ENCODE data around the gene LINC00237. TPM values are rescaled to one million over a fixed set of nuclear protein-coding genes. Genes with fewer than 3 reads are reported as not detected.

LINC00237 gene
- total and polyA plus RNA-seq, 12 donors, result 0.14 TPM; not detected in 11

DNA sequence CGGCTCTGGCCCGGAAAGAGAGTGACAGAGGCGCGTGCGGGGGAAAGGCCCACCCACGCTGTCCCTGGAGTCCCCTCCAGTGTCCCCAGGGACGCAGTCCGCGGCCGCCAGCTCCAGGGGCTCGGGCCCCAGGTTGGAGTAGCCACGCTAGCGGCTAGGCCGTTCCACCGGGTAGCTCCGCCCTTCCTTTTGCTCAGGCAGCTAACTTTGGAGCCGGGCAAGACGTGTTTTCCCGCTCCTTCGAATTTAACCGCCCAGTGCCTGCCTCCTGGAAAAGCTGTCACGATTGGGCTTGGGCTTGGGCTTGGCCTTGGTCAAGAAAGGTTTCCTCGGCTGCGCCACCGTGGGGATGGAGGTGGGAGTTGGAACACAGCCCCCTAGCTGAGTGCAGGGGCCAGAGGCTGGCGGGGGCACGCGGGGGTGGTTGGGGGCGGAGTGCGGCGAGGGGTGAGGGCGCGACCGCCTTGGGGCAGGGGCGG is 4.7 kb downstream of the LINC00237 start:
- Histone ChIP-seq H3K27me3 (peaks cover 86% of the 10 kb centered on the region), H3K36me3 (replicated peaks in 1 of 2) (no peaks in the 10 kb centered on the region), H3K4me1 (replicated peaks in 1 of 2) (peaks cover 12 to 32% of the 10 kb centered on the region in 2 donors), H3K27ac (no peak overlapping the region), H3K9me3 (replicated peaks in 1 of 3) (no peaks in the 10 kb centered on the region), H3K4me3 (peak overlapping the region in 1 of 4 donors; percentile 50)
- WGBS, 4 donors, result 5% methylated on average over 15 to 35 of the region's 35 CpGs; no CpG with 5 or more reads in 1 of the 4 donors
- DNase-seq, result no peak
- intact Hi-C loops (cut with DNase I), result no loop called here
- no peak for TF ChIP-seq POLR2A (IDR thresholded peaks at IDR 0.05)
- TF ChIP-seq, protein P1, sequence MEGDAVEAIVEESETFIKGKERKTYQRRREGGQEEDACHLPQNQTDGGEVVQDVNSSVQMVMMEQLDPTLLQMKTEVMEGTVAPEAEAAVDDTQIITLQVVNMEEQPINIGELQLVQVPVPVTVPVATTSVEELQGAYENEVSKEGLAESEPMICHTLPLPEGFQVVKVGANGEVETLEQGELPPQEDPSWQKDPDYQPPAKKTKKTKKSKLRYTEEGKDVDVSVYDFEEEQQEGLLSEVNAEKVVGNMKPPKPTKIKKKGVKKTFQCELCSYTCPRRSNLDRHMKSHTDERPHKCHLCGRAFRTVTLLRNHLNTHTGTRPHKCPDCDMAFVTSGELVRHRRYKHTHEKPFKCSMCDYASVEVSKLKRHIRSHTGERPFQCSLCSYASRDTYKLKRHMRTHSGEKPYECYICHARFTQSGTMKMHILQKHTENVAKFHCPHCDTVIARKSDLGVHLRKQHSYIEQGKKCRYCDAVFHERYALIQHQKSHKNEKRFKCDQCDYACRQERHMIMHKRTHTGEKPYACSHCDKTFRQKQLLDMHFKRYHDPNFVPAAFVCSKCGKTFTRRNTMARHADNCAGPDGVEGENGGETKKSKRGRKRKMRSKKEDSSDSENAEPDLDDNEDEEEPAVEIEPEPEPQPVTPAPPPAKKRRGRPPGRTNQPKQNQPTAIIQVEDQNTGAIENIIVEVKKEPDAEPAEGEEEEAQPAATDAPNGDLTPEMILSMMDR (IDR thresholded peaks at IDR 0.05), result no peak

DNA sequence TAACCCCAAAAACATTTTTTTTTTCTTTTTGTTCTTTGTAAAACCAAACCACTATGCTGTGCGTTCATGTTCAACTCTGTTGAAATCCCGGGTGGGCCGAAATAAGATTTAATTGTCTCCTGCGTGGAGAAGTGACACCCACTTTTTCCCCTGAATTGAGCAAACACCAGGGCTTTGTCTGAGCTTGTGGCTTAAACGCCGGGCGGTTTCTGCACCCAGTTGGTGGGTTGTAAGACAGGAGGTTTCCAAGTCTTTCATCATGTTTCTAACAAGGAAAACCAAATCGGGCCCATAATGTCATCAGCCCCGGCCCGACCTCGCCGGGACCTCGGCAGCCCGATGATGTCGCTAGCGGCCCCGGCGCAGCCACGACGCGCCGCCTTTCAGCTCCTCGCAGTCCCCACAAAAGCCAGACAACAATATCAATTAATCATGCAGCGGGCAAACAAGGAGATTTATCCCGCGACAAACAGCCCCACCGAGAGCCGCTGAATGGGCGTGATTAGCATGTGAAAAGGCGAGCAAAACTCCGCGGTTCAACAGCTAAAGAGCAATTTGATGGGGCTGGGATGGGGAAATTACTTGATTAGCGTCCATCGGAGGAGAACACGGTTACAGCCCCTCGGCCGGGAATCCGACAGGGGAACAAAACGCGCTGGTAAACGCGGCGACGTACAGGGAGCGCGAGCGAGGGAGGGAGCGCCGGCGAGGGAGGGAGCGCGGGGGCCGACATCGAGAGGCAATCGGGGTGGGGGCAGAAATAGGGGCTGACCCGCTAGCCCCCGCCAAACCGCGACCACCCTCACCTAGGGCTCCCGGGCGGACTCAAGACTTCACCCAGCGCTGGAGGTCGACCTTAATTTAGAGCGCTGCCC is 5.3 kb downstream of the LINC00237 start:
- Histone ChIP-seq H3K4me3 (peak overlapping the region in 2 of 4 donors; percentile 10 to 50), H3K4me1 (replicated peaks in 1 of 2) (peaks cover 12 to 32% of the 10 kb centered on the region in 2 donors), H3K9me3 (replicated peaks in 1 of 3) (no peaks in the 10 kb centered on the region), H3K27ac (no peak overlapping the region), H3K27me3 (peaks cover 79% of the 10 kb centered on the region), H3K36me3 (replicated peaks in 1 of 2) (no peaks in the 10 kb centered on the region)
- WGBS, 4 donors, result 5 to 9% (median 7%) methylated on average over 46 to 64 of the region's 64 CpGs
- intact Hi-C loops (cut with DNase I), result no loop called here
- no peak for TF ChIP-seq POLR2A (IDR thresholded peaks at IDR 0.05)
- TF ChIP-seq, protein P1 (IDR thresholded peaks at IDR 0.05), result no peak
- DNase-seq, result no peak

DNA sequence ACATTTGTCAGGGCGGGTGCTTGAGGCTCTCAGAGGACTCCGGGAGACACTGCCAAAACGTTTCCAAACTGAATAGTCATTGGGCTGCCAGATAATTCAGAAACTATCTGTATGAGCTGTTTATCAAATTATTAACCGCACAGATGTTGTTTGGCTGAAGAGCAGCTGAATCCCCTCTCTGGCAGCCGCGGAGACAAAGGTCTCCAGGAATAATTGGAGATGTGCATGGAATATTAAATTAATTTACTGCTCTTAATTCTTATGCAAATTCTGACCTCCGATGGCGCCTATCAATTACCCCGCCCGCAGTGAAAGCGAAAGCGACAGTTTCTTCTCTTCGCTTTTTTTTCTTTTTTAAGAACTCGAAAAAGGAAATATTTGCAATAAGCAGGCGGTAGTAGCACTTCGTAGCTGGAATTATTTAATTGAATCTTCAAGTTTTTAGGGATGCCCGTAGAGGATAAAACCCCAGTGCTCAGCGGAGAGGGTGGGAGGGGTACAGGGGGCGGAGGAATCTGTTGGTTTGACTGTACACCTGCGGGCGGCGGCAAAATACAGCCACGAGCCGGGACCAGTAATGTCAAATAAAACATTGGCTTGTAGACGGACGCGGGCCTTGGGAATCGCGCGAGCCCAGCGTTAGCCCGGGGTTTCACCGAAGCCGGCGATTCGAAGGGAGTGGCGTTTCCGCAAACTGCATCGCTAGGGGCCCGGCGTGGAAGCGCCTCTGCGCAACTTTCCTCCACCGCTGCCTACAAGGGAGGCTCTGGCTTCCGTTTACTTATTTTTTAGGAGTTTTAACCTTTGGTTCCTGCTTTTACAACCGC is 6.2 kb downstream of the LINC00237 start:
- H3K27ac ChIP-seq, result no peak overlapping the region
- intact Hi-C loops (cut with DNase I), result loop anchor here in 1 of 2 donors (5.0 kb wide), 1 partner anchor 472 kb away; no protein-coding TSS in a partner anchor
- H3K9me3 ChIP-seq (replicated peaks in 1 of 3), result no peaks in the 10 kb centered on the region
- DNase-seq, result peak in 4 of 7 donors; percentile 29 to 44 (median 40)
- WGBS, 4 donors, result 6 to 7% (median 7%) methylated on average over 30 to 46 of the region's 46 CpGs
- peaks cover 70% of the 10 kb centered on the region for H3K27me3 ChIP-seq
- TF ChIP-seq, protein P1 (IDR thresholded peaks at IDR 0.05), result no peak
- TF ChIP-seq POLR2A (IDR thresholded peaks at IDR 0.05), result no peak
- H3K4me1 ChIP-seq (replicated peaks in 1 of 2), result peaks cover 12 to 28% of the 10 kb centered on the region in 2 donors
- no peaks in the 10 kb centered on the region for H3K36me3 ChIP-seq (replicated peaks in 1 of 2)
- H3K4me3 ChIP-seq, result peak overlapping the region in 3 of 4 donors; percentile 10 to 50 (median 18)

All from adrenal gland (tissue), 12 donors.